Body of pancreas (tissue), 4 donors: ENCODE measurements around the gene MRGPRD. TPM values are rescaled to one million over a fixed set of nuclear protein-coding genes. Genes with fewer than 3 reads are reported as not detected.
A peak's percentile ranks its signal among the peaks of the same experiment; 100 is the strongest.

Experiments
- ATAC-seq: fragments of 150-250 bp; one replicate; pipeline ENCODE4 v1.9.1; 2016
- DNase-seq, 4 donors: peaks; one replicate each; pipeline ENCODE4 v3.0.0-alpha.2; 2019
- H3K27ac ChIP-seq, 4 donors: fragments of 200-600 bp; sonication (generic); 1 replicate in 3 of 4; 2 replicates in 1 of 4; pipeline versions ENCODE4 v1.5.1 to v1.6.1; 2016 to 2019; ENCODE audit warnings: mild to moderate bottlenecking in 1 of 4, mixed read lengths in 1 of 4, moderate library complexity in 1 of 4
- H3K27me3 ChIP-seq, 2 donors: fragments of 200-600 bp; sonication (generic); one replicate each; pipeline ENCODE4 v1.6.0; 2016; ENCODE audit warnings: mild to moderate bottlenecking in 1 of 2
- H3K36me3 ChIP-seq, 2 donors: fragments of 200-600 bp; sonication (generic); replicated peaks in 1 of 2; 2 replicates each; pipeline ENCODE4 v1.5.1; 2016; ENCODE audit warnings: low read depth in 2 of 2; ENCODE audit not compliant: insufficient read depth in 1 of 2
- H3K4me1 ChIP-seq: fragments of 200-600 bp; sonication (generic); one replicate; pipeline ENCODE4 v1.6.0; 2016
- H3K4me3 ChIP-seq, 2 donors: fragments of 200-600 bp; sonication (generic); 1 replicate in 1 of 2; 2 replicates in 1 of 2; pipeline ENCODE4 v1.5.1; 2016 to 2019
- H3K9me3 ChIP-seq, 3 donors: fragments of 200-600 bp; sonication (generic); 1 replicate in 2 of 3; 2 replicates in 1 of 3; pipeline ENCODE4 v1.5.1; 2016
- CTCF ChIP-seq, 7 experiments: fragments of 450-650 bp in 4 of 7; fragments of 200-600 bp in 3 of 7; sonication (generic) in 3 of 7; IDR thresholded peaks; one replicate each; pipeline ENCODE4 v1.5.1; 2016 to 2019; ENCODE audit warnings: antibody characterized with exemption in 7 of 7
- POLR2A ChIP-seq, 3 donors: fragments of 450-650 bp; IDR thresholded peaks; one replicate each; pipeline ENCODE4 v1.6.1; 2016; ENCODE audit warnings: antibody characterized with exemption in 3 of 3, mild to moderate bottlenecking in 2 of 3
- WGBS, 2 donors: methylation state at CpG; one replicate each; pipeline ENCODE4 v1.1.5; 2017; 5-methylcytosine and 5-hydroxymethylcytosine counted together
- intact Hi-C: fragments of 100-400 bp; cut with DNase I; formaldehyde crosslinking; loops from one replicate; pipeline ENCODE4 v1.15.1; 2023
- total RNA-seq, 2 donors: library from RNA; depleted of rRNA; stranded (reverse); fragments of >200 nt; gene quantifications; one replicate each; pipeline ENCODE4 v1.1.0, GENCODE V29; 2016

Gene MRGPRD
- not detected for total RNA-seq

- H3K9me3 ChIP-seq = no peaks in the 10 kb centered on the region
- H3K4me1 ChIP-seq = no peaks in the 10 kb centered on the region
- TF ChIP-seq POLR2A (IDR thresholded peaks at IDR 0.05) = no peak
- TF ChIP-seq CTCF (IDR thresholded peaks at IDR 0.05) = no peak
- intact Hi-C loops = no loop called here
- DNase-seq = no peak
- no peak within 1 kb of the TSS for H3K27ac ChIP-seq
- H3K36me3 ChIP-seq = no peaks in the 10 kb centered on the region
- WGBS, 2 donors = 62 to 65% methylated on average over 7 to 8 of the region's 8 CpGs
- no peak within 1 kb of the TSS for H3K4me3 ChIP-seq
- ATAC-seq = no peak
- H3K27me3 ChIP-seq = no peaks in the 10 kb centered on the region
Observed at GRCh38 chr11:68980776-68981065, at the start of gene MRGPRD. Gene MRGPRD, minus strand, starts transcription at chr11:68980986. Its CDS starts 0 bp downstream, at chr11:68980986.

- no peak overlapping the region for H3K4me3 ChIP-seq
- H3K27ac ChIP-seq = no peak overlapping the region
- intact Hi-C loops = no loop called here
- ATAC-seq = no peak
- no peaks in the 10 kb centered on the region for H3K4me1 ChIP-seq
- H3K27me3 ChIP-seq = no peaks in the 10 kb centered on the region
- no peaks in the 10 kb centered on the region for H3K9me3 ChIP-seq
- no peaks in the 10 kb centered on the region for H3K36me3 ChIP-seq
- 51 to 76% methylated on average over 6 of the region's 6 CpGs for WGBS, 2 donors
- TF ChIP-seq POLR2A (IDR thresholded peaks at IDR 0.05) (no peak), CTCF (IDR thresholded peaks at IDR 0.05) (no peak)
- no peak for DNase-seq
Observed at GRCh38 chr11:69030301-69030700, 49.5 kb upstream of the MRGPRD start.

GRCh38 chr11:69027704-69028372 is 47.1 kb upstream of the MRGPRD start:
- Histone ChIP-seq H3K9me3 (no peaks in the 10 kb centered on the region), H3K4me1 (no peaks in the 10 kb centered on the region), H3K4me3 (no peak overlapping the region), H3K36me3 (no peaks in the 10 kb centered on the region), H3K27me3 (no peaks in the 10 kb centered on the region), H3K27ac (no peak overlapping the region)
- TF ChIP-seq POLR2A (IDR thresholded peaks at IDR 0.05) (no peak), CTCF (IDR thresholded peaks at IDR 0.05) (no peak)
- ATAC-seq = no peak
- intact Hi-C loops = no loop called here
- peak in 1 of 4 donors; percentile 34 for DNase-seq
- WGBS, 2 donors = 63 to 71% methylated on average over 9 of the region's 9 CpGs

GRCh38 chr11:69024509-69024908 is 43.7 kb upstream of the MRGPRD start:
- Histone ChIP-seq H3K27me3 (no peaks in the 10 kb centered on the region), H3K4me1 (no peaks in the 10 kb centered on the region), H3K36me3 (no peaks in the 10 kb centered on the region), H3K4me3 (no peak overlapping the region), H3K9me3 (no peaks in the 10 kb centered on the region), H3K27ac (no peak overlapping the region)
- 85 to 89% methylated on average over 6 of the region's 6 CpGs for WGBS, 2 donors
- no peak for ATAC-seq
- TF ChIP-seq POLR2A (IDR thresholded peaks at IDR 0.05) (no peak), CTCF (IDR thresholded peaks at IDR 0.05) (no peak)
- intact Hi-C loops = no loop called here
- no peak for DNase-seq

- no peaks in the 10 kb centered on the region for H3K27me3 ChIP-seq
- WGBS, 2 donors = 59 to 69% methylated on average over 10 of the region's 10 CpGs
- no peak overlapping the region for H3K27ac ChIP-seq
- H3K4me3 ChIP-seq = no peak overlapping the region
- no peak for TF ChIP-seq POLR2A (IDR thresholded peaks at IDR 0.05)
- intact Hi-C loops = no loop called here
- H3K9me3 ChIP-seq = no peaks in the 10 kb centered on the region
- ATAC-seq = no peak
- H3K36me3 ChIP-seq = no peaks in the 10 kb centered on the region
- DNase-seq = no peak
- H3K4me1 ChIP-seq = no peaks in the 10 kb centered on the region
Observed at GRCh38 chr11:69022260-69022659, 41.5 kb upstream of the MRGPRD start.
